Activated CD8-positive, alpha-beta memory T cell treated with anti-CD3 and anti-CD28 coated beads for 24 hours (primary cell): ENCODE results near the gene ADAMTS2.

Experiments
- DNase-seq: peaks from one replicate; pipeline ENCODE4 v3.0.0-alpha.2; 2020

Gene ADAMTS2

DNA sequence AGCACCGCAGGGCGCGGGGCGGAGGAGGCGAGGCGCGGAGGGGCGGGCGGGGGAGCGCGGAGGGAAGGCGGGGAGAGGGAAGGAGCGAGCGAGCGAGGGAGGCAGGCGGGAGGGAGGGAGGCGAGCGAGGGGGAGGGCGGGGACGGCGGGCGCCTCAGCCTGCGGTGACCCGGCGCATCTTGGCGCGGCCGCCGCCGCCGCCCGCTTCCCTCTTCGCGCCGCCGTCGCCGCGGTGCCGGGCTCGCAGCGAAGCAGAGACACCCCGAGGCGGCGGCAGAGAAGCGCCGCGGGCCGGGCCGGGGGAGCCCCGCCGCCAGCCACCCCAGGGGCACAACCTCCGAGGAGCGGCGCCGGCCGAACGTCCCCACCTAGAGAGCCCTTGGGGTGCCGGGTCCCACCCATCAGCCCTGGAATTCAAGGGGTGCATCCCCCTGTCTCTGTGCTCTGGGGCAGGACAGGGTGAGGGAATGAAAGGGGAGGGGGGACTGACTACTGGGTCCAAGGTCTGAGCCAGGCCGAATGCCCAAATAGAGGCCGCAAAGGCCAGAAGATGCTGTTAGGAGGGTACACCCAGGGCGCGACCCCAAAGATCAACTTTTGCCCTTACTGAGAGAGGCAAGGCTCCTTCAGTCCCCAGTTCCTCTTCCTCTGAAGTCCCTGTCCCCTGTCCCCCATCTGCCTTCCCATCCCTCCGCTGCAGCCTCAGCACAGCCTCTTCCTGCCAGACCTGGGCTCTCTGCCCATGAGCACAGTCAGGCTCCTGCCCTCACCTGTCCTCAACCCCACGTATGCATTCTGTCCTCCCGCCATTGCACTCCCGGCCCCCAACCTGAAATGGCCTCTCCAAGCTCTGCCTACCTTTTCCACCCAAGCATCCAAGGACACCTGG lies at the start of gene ADAMTS2:
TSS of gene ADAMTS2 (minus strand) at position 29 of the 889 bp plus-strand sequence. CDS start 133 bp downstream, outside the sequence.
- no peak for DNase-seq

DNA sequence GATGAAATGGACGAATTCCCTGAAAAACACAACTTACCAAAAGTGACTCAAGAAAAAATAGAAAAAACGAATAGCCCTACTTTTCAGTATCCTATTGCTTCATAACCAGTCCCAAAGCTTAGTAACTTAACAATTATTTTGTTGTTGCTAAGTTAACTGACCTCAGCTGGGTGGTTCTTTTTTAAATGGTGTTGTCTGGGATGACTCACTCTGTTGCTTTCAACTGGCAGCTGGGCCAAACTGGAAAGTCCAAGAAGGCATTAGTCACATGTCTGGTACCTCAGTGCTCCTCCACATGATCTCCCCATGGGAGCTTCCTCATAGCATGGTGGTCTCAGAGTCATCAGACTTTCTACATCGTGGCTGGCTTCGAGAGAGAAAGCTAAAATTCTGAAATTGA lies 47.8 kb upstream of the ADAMTS2 start:
- no peak for DNase-seq

DNA sequence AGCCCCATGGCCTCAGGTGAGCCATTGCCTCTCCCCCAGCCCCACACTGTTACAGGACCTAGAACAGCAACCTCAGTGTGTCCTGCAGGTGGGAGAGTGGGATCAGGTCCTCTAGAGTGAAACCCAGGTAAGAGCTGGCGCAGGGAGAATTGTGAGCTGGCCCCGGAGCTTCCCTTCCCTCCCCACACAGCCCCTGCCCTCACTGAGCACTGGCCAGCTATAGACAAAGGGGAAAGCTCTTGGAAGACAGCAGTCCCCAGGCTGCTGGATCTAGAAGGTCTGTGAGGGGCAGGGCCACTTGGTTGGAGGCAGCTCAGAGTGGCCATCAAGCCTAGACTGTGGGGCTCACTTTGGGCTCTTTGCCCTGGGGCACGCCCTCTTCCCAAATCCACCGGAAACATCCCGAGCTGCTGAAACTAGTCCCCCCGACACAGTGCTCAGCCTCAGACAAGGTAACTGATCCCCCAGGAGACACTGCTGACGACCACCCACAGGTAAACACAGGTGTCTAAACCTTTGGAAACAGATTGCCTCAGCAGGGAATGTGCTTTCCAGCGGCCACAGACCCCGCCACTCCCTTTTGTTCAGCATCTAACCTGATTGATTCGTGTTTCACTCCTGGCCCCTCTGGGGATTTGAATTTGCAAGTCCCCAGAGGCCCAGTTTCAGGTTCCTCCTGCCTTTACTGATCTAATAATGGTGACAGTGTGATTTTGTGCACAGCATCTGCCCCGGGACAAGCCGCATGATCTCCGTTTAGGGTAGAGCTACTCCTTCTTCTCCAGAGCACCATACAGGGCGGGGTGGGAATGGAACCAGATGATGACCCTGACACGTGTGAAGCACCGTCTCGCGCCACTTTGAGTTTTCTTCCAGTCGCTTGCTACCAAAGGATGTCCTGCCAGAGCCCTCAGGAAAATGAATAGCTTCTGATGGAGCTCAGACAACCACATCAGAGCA lies 42.2 kb upstream of the ADAMTS2 start:
- DNase-seq: peak; percentile 40

DNA sequence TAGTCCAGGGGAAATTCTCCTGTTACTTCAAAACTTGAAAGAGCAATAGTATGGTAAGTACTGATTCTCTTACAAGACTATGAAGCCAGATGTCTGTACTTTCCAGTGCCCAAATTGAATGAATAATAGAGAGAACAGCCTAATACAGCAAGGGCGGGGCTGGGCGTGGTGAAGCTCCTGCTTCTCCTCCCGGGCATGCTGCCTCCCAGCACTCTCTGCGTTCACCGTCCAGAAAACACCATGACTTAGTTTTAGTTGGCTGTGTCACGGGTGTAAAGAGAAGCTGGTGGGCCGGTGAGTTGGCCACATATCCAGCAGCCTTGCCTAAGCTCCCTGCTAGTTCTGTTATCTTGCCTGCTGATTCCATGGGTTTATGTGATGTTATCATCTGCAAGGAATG lies 40.7 kb upstream of the ADAMTS2 start:
- DNase-seq: no peak

DNA sequence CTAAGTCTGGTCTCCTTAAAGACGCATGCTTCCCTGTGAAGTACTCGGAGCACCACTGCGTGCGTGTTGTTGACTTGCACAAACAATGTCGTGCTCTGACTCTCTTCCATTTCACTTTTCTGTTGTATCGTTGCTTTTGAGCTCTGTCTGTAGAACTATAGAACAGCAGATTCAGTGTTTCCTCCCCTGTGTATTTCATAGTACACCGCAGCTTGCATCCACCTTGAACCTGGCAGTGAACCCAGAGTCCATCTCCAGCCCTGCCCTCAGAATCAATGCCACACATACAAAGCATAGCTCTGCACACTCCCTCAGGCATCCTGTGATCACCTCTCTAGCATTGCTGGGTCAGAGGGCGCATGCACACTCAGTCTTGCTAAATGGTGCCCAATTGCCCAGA lies 37.2 kb upstream of the ADAMTS2 start:
- no peak for DNase-seq

DNA sequence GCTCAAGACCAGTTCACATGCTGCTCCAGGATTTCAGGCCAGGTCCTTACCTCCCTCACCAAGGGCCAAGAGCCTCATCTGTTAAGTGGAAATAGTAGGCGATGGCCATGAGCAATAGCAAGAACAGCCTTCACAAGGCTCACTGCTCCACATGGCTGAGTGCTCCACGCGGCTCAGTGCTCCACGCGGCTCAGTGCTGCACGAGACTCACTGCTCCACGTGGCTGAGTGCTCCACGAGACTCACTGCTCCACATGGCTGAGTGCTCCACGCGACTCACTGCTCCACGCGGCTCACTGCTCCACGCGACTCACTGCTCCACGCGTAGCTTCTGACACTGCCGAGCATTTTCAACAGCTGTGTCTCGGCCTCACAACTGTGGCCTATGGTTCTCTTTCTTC lies 36.4 kb upstream of the ADAMTS2 start:
- DNase-seq: peak; percentile 26

DNA sequence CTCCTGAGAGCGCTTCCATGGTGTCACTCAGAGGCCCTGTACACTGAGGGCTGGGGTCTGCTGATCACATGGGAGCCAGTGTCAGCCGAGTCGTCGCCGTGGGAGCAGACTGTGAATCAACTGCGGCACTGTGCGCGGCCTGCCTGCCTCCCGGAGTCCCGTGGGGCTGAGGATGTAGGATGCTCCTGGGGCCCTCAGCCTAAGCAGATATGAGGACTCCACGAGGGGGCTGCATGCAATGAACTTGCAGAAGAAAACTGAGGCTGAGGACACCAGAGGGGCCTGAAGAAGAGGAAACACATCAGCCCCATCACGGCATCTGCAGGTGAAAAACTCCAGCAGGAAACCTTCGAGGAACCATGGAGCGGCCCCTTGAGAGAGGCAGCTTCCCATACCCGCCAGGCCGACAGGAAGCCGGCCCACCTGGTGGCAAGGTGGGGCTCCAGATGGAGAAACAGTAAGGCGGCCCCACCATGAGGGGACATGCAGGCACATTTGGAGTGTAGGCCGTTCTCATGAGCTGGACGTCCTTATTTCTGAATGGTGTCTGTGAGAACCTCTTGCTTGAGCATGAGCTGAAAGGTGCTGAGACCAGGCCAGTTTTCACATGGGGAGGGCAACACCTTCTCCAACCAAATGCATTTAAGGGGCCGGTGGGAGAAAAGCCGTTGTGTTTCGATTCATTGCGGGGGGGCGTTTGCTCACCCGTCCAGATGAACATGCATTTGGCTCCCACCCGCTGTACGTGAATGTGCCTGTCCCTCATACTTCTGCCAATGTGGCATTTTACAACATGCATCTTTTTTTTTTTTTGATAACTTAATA lies 35.2 kb upstream of the ADAMTS2 start:
- no peak for DNase-seq

DNA sequence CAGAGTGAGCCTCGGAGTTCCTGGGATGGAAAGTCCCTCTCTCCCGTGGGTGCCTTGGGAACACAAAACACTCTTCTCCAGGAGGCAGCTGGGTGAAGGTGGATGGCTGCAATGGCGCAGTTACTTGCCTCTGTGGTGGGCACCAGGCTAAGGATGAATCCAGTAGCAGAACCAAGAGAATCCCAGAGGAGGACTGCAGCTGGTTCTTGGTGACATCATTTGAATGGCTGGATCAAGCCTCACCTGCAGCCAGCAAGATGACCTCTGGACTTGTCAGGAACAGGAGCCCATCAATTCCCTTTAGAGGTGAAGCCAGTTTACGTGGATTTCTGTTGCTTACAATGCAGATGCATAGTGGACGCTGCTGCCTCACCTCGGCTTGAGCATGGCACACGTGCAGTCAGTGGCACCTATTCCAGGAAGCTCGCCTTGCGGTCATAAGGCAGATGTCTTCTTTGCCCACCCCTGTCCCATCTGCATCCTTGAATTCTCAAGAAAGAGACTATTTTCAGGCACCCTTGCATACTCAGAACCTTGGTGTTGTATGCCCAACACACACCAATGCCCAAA lies 34.1 kb upstream of the ADAMTS2 start:
- DNase-seq: no peak

DNA sequence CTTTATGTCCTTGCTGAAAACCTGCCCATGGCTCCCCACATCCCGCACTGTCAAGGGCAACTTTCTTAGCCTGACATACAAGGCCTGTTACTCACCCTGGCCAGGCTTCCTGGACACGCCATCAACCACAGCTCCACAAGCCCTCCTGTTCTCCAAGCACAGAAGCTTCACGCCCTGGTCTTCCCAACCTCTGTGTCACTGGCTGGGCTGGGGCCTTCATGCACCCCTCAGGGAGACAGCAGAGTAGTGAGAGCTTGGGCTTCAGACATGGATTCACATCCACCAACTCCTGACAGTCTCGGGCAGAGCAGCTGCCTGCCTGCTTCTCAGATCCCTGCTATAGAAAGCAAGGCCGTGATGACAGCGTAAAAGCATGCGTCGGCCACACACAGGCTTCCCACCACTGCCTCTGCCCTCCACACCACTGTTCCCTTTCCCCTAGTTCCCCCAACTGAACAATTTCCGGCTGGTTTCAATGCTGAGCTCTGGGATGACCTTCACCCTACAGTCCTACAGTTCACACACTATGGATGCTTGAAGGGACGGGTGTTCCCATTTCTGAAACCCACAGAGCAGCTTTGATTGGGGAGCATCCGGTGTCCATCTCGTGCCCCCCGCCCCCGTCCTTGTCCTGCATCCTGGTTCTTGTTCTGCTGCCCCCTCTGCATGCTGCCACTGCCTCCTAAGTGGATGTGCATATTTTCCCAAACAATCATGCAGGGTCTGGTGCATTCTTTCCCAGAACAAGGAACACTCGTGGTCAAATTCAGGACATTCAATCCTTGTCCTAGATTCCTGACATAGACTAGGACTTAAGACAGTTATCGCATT lies 33.4 kb upstream of the ADAMTS2 start:
- no peak for DNase-seq

DNA sequence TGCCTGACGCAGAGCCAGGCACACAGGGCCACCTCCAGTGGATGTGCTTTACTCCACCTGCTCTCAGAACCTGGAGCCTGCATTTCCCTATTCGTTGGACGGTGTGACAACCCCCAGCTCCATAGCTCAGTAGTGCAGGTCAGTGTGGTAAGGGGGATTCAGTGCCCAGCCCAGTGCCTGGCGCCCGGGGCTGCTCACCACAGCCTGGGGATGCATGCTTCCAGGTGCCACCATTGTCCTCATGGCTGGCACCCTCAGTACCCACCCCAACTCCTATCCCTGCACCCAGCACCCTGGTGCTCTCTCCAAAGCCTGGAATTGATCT lies 32.8 kb upstream of the ADAMTS2 start:
- DNase-seq: no peak

DNA sequence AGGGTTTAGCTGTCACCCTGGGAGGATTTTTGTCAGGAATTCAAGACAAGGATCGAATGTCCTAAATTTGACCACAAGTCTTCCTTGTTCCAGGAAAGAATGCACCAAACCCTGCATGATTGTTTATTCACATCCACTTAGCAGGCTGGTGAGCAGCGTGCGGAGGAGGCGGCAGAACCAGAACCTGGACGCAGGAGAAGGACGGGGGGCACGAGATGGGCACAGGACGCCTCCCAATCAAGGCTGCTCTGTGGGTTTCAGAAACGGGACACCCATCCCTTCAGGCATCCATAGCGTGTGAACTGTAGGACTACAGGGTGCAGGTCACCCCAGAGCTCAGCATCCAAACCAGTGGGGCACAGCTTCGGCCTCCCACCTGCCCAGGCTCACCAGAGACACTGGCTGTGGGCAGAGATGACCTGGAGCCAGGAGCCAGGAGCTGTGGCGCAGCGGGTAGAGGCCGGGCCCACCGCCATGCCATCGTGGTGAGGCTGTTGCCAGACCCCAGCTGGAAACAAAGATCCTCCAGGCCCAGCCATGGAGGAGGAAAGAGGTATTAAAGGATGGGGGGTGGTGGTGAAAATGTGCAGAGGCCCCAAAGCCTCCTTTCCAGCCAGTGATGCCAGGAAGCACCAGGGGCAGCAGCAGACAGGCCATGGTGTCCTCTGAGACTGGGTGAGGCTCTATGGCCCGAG lies 32.3 kb upstream of the ADAMTS2 start:
- DNase-seq: no peak

DNA sequence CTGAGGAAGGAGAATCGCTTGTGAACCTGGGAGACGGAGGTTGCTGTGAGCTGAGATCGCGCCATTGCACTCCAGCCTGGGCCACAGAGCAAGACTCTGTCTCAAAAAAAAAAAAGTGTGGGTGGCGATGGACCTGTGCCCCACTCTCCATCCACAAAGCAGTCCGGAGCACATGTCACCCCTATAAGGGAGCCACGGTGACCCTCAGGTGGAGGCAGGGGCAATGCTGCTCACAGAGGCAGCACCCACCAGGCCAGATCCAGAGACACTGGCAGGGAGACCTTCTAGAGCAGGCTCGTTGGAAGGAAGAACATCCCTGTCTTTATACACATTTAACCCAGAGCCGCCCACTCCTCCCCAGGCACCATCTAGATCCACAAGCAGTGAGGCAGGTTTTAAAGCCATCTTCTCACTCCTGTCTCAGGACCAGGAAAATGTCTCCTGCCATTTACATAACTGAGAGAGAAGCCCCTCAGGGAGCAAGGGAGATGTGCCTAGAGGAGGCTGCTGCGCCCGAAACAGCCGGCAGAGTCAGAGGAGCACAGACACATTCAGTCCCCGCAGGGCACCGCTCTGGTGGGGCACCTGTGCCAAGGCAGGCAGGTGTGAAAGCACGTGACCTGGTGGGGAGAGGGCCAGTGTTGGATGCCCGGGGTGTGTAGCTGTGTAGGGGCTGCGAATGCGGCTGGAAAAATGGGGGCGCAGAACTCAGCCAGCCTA lies 31.6 kb upstream of the ADAMTS2 start:
- no peak for DNase-seq

DNA sequence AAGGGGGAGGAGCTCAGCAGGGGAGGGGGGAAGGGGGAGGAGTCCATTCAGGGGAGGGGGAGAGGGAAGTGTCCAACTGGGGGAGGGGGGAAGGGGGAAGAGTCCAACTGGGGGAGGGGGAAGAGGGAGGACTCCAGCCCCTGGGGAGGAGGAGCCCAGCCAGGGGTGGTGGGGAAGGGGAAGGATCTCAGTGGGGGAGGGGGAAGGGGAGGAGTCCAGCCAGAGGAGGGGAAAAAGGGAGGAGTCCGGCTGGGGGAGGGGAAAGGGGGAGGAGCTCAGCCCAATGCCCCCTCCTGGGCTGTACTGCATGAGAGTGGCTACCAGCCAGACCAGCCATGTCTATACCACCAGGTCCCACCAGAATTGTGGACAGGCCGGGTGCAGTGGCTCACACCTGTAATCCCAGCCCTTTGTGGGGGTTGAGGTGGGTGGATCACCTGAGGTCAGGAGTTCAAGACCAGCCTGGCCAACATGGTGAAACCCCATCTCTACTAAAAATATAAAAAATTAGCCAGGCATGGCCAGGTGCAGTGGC lies 30.6 kb upstream of the ADAMTS2 start:
- DNase-seq: no peak

DNA sequence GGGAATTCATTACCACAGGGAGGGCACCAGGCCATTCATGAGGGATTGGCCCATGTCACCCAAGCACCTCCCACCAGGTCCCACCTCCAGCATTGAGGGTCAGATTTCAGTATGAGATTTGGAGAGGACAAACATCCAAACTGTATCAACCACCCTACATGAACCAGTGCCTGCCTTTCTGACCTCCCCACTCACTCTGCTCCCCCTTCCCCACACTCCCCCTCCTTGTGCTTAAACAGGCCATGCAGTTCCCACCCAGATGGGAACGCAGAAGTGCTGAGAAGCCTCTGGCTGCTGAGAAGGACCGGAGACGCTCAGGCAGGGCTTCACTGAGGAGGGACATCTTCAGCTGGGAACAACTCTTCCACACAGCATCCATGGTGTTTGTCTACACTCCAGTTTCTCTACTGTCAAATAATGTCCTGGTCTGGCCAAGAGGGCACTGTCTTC lies 30.0 kb upstream of the ADAMTS2 start:
- DNase-seq: no peak

DNA sequence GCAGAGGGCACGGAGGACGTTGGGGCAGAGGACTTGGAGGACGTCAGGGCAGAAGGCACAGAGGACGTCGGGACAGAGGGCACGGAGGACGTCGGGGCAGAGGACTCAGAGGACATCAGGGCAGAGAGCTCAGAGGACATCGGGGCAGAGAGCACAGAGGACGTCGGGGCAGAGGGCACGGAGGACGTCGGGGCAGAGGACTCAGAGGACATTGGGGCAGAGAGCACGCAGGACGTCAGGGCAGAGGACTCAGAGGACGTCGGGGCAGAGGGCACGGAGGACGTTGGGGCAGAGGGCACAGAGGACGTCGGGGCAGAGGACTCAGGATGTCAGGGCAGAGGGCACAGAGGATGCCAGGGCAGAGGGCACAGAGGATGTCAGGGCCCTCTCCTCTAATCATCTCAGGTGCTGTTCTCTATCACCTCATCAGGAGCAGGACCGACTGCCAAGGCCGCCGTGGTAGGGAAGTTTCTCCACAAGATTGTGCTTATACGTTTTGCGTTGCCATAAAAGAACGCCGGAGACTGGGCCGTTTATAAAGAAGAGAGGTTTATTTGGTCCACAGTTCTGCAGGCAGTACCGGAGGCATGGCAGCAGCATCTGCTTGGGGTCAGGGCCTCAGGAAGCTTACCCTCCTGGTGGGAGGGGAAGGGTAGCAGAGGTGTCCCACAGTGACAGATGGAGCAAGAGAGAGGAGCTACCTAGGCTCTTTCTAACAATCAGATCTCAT lies 29.4 kb upstream of the ADAMTS2 start:
- no peak for DNase-seq

DNA sequence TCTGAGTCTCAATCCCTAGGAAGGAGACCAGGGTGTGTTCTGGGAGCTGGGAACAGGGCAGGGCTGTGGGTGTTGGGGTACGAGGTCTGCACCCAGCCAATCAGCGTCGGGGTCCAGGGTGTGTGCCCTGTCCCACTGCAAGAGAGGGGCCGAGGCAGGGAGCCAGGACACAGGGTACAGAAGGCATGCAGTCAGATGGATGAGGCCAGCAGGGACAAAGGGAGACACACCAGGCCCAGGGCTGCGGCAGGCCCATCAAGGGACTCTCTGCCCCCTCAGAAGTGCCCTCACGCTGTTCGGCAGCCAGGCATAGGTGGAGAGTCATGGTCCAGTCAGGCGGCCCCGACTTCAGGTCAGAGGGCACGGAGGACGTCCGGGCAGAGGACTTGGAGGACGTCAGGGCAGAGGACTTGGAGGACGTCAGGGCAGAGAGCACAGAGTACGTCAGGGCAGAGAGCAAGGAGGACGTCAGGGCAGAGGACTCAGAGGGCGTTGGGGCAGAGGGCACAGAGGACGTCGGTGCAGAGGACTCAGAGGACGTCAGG lies 28.8 kb upstream of the ADAMTS2 start:
- DNase-seq: no peak

DNA sequence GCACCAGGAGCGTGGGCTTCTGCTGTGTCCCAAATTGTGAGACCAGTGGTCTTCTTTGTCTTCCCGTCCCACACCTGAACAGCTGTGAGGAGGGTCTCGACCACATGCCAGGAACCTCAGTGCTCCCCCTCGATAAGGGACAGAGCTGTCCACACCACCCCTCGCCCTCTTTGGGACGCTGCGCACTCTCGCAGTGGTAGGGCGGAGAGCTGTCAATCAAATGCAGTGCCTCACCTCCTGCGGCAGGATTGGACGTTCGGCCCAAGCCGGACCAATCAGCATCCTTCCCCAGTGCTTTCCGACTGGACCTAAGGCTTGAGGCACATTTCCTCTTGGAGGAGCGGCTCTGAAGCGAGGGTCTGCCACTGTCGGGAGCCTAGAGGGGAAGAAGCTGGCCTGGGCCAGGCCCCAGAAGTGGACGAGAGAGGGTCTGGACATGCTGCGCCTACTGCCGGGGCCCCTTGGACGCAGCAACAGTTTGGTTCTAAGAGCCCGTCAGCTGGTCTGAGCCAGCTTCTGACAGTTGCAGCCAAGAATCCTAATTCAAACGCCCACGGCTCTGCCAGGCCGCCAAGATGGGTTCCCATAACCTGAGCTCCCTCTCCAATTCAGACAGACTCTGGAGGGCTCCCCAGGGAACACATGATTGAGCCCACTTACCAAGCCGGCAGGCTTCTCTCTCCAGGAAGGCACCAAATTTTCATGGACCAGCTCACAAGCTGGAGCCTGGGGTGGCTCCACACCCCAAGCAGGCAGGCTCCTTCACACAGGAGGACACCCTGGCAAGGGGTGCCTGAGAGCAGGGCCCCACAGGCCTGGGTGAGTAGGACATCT lies 28.1 kb upstream of the ADAMTS2 start:
- no peak for DNase-seq
